Central memory CD4-positive, alpha-beta T cell (primary cell): ENCODE data around the gene NDUFS1.
"Not testable (repeated sequence)": the region's sequence is repeated elsewhere in the genome, so short reads cannot be mapped to it uniquely, and the experiment has no call there.

ENCODE experiments used
- DNase-seq: peaks from one replicate; pipeline ENCODE4 v3.0.0; 2022
- total RNA-seq, 3 experiments: gene quantifications; one replicate each; lab custom pipeline; 2026; lab: John Stamatoyannopoulos, UW

Gene NDUFS1
- total RNA-seq: 63.5 to 157 (median 141) reads per million in 3 experiments

GRCh38 chr2:206159346-206160124 lies at the start of gene NDUFS1, which contains the start of gene EEF1B2:
Gene NDUFS1, minus strand, starts transcription at chr2:206159444. Its CDS starts 5,766 bp downstream, at chr2:206153678.
Gene EEF1B2, plus strand, starts transcription at chr2:206159895. Its CDS starts 85 bp downstream, at chr2:206159980.
- peak; percentile 97 for DNase-seq

- no peak for DNase-seq
These were observed 49.7 kb upstream of the NDUFS1 start for GRCh38 chr2:206208900-206209299.

- not testable (repeated sequence) for DNase-seq
These were observed 48.1 kb upstream of the NDUFS1 start for GRCh38 chr2:206207316-206207715.

- no peak for DNase-seq
These were observed 45.5 kb upstream of the NDUFS1 start for GRCh38 chr2:206204710-206205109.

- no peak for DNase-seq
These were observed 44.1 kb upstream of the NDUFS1 start for GRCh38 chr2:206203331-206203730.

GRCh38 chr2:206202446-206202845 lies 43.2 kb upstream of the NDUFS1 start:
- DNase-seq: no peak

- no peak for DNase-seq
These were observed 42.0 kb upstream of the NDUFS1 start for GRCh38 chr2:206201075-206201848.

GRCh38 chr2:206198677-206199076 lies 39.4 kb upstream of the NDUFS1 start:
- DNase-seq: no peak

- DNase-seq: no peak
These were observed 34.6 kb upstream of the NDUFS1 start for GRCh38 chr2:206193671-206194357.

- DNase-seq: no peak
These were observed 32.9 kb upstream of the NDUFS1 start for GRCh38 chr2:206192157-206192556.

GRCh38 chr2:206190689-206191088 lies 31.4 kb upstream of the NDUFS1 start:
- DNase-seq: no peak

- DNase-seq: no peak
These were observed 30.9 kb upstream of the NDUFS1 start for GRCh38 chr2:206190111-206190510.

GRCh38 chr2:206189691-206190090 lies 30.4 kb upstream of the NDUFS1 start:
- no peak for DNase-seq

- not testable (repeated sequence) for DNase-seq
These were observed 22.3 kb upstream of the NDUFS1 start for GRCh38 chr2:206181526-206181925.

- DNase-seq: no peak
These were observed 17.7 kb upstream of the NDUFS1 start for GRCh38 chr2:206176901-206177300.

GRCh38 chr2:206176121-206176520 lies 16.9 kb upstream of the NDUFS1 start:
- no peak for DNase-seq

GRCh38 chr2:206173147-206173546 lies 13.9 kb upstream of the NDUFS1 start:
- no peak for DNase-seq

- not testable (repeated sequence) for DNase-seq
These were observed 12.6 kb upstream of the NDUFS1 start for GRCh38 chr2:206171624-206172397.

- DNase-seq: not testable (repeated sequence)
These were observed 9.0 kb upstream of the NDUFS1 start for GRCh38 chr2:206168230-206168629.

GRCh38 chr2:206164261-206164862 lies 5.1 kb upstream of the NDUFS1 start:
- peak; percentile 16 for DNase-seq

GRCh38 chr2:206163251-206163880 lies 4.1 kb upstream of the NDUFS1 start:
- no peak for DNase-seq
